Measurements from ENCODE around the gene ME1.
"Not testable (repeated sequence)": the region's sequence is repeated elsewhere in the genome, so short reads cannot be mapped to it uniquely, and the experiment has no call there.

ME1 gene

DNA sequence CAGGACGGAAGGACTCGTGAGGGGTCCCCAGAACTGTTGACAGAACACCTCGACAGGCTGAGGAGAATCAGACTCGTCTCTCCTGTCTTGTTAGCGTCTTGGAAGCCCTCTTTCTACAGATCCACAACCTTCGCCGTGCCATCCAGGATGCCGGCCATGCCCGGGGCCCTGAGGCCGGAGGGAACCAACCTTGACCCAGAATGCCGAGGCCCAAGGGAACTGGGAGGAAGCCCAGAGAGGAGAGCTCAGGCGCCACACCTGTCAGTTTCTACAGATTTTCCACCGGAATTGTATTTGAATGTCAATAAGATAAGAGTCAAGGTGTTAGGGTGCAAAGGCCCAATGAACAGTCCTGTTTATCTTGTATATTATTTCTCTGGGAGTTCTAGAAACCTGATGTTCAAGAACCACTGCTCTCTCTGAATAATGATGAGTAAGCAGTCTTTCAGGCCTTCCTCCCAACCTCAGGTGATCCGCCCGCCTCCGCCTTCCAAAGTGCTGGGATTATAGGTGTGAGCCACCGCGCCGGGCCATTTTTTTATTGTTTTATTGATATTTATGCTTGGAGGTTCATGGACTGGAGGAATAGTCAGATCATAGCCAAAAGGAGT is 799 bp upstream of the ME1 start:
- DNase-seq, result no peak

DNA sequence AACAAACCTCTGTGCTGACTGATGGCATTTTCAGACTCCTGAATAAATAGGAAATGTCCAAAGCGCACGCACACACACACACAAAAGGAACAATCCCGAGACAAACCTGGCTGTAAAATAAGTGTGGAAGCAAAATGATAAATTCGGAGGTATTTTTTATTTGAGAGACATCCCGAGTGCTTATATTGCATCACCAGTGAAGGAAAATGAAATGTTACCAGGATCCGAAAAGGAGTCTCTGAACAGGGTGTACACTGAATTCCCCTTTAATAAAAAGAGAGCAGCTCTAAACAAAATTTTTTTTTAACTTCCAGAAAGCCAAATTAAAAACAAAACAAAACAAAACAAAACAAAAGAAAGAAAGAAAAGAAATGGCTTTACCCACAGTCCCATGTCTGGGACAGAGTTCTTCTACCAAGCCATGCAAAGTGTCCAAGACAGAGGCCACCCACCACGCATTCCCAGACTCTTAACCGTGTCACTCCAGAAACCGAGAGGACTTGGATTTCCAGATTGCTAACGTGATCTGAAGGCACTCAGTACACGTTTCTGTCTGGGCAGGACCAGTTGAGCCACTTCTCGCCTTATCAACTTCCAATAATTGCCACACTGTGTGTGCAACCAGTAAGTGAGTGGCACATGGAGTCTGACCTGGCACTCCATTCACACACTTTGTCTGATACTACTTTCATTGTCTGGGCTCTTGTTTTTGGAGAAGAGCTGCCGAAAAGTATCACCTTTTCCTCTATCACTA is 817 bp downstream of the ME1 start:
- DNase-seq, result peak; percentile 12

DNA sequence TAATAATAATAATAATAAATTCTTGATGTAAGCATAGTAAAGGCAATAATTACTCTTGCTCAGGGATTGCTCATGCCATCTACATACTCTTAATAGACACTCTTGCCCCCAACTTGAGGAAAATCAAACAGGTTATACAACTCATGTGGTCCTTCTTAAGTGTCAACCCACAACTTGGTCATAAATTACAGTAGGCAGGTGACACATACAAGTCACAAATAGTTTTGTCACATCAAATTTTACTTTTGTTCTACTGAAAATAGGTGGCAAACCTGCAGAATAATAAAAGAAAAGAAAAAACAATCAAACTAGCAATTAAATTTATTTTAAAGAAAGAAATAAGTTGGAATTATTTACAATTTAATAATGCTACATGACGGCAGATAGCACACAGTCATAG is 1.6 kb downstream of the ME1 start:
- no peak for DNase-seq

DNA sequence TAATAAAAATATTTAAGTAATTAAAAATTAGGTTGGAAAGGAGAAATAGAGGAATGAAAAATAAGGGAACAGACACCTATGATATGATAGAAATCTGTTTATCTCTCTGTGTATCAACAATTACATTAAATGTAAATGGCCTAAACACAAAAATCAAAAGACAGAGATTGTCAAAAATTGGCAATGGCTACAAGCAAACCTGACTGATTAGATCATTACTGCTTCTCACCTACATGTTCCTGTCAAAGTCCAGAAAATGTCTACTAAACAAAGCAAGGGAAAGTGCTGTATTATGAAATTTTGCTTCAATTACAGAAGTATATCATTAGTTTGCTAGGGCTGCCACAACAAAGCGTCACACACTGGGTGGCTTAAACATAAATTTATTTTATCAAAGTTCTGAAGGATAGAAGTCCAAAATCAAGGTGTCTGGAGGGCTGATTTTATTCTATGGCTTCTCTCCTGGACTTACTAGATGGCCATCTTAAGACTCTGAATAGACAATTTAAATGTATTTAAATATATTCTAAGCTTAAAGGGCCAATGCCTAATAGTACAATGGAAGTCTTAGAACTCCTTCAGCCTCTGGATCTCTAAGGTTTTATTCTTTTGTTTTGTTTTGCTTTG is 6.3 kb downstream of the ME1 start:
- no peak for DNase-seq

DNA sequence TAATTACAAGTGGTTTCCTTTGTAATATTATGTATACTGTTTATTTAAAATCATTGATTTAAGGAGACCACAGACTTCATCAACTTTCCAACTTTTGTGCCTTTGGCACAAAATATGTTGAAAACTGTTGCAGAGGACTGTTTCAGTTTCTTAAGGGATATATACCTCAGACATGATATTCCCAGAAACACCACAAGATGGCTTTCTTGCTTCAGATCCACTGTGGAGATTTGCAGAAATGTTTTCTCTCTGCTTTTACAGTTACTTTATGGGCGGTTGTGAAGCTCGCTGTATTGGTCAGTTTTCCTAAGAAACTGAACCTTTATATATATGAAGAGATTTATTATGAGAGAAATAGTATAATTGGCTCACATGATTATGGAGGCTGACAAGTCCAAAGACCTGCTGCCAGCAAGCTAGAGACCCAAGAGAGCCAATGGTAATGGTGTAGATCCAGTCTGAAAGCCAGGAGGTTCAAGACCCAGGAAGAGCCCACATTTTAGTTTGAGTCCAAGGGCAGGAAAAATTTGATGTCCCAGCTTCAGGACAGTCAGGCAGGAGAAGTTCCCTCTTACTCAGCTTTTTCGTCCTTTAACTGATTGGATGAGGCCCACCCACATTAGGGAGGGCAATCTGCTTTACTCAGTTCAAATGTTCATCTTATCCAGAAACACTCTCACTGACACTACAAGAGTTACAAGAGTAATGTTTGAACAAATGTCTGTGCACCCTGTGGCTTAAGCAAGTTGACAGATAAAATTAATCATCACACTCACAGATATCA is 12.8 kb downstream of the ME1 start:
- DNase-seq, result peak; percentile 76

DNA sequence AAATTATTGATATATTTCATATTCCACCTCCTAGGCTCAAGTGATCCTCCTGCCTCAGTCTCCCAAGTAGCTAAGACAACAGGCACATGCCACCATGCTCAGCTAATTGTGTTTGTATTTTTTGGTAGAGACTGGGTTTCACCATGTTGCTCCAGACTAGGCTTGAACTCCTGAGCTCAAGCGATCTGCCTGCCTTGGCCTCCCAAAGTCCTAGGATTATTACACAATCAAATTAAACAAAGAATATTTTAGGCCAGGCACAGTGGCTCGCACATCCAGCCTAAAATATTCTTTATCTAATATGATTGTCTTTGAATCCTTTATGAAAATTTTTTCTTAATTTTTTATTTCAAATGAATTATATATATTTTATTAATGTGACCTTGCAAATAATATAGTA is 17.8 kb downstream of the ME1 start:
- no peak for DNase-seq

DNA sequence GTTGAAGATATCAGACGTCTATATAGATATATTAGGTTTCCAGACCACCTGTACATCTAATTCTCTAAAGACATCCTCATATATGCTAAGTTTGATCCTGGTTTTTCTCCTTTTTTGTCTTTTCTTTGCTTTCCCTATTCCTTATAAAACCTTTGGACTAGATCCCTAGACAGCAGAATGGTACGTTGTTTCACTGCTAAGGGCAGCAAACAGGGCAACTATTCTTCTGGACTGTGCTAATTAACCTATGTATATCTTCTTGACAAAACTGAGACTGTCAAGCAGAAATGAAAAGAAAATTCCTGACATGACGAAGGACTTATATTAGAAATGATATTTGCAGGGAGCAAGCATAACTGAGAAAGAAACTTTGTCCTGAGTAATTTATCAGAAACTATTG is 19.1 kb downstream of the ME1 start:
- no peak for DNase-seq

DNA sequence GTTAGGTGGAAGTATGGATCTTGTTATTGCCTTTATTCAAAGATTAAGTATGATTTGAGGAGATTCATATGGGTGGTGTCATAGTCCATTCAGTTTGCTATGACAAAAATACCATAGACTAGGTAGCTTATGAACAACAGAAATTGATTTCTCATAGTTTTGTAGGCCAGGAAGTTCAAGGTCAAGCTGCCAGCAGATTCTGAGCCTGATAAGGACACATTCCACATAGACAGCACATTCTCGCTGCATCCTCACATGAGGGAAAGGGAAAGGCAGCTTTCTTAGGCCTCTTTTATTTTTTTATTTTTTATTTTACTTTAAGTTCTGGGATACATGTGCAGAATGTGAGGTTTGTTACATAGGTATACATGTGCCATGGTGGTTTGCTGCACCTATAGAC is 27.7 kb downstream of the ME1 start:
- no peak for DNase-seq

DNA sequence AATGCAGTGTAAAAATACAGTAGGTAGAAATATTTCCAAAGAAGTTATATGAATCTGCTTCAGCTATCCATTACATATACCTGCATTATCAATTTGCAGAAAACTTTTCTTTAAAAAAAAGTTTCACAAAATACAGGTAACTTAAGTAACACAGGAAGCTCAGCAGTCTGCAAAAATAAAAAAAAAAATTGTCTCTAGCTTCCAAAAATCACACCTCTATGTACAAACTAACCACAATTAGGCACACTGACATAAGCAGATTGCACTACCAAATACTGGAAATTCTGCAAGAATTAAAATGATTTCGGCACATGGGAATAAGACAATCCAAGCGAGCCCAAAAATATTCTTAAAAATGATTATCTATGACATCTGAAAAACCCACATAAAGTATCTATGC is 41.2 kb downstream of the ME1 start:
- no peak for DNase-seq

DNA sequence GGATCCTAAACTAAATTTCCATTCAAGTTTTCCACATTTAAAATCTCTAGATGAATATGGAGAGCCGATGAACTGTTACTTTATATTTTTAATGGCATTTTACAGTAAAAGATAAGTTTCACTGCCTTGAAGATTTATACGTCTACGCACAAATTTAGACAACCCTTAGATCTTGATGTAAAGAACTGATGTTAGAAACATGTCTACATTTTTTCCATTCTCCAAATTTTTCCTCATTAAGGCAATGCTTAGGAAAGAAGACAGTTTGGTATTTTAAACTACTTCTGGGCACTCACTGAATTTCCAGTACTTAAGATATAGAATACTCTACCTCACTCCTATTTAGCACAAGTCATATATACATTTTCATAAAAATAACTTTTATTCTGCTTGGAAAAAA is 45.4 kb downstream of the ME1 start:
- no peak for DNase-seq

DNA sequence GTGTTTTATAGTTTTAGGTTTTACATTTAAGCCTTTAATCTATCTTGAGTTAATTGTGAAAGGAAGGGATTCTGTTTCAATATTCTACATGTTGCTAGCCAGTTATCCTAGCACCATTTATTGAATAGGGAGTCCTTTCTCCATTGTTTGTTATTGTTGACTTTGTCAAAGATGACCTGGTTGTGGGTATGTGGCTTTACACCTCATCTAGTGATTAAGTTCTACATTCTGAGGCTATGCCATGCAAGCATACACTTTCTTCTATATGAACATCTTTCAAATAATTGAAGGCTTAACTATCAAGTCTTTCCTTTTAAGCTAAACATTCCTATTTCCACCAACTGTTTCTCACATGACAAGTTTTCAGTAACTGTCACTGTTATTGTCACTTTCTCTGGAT is 46.1 kb downstream of the ME1 start:
- no peak for DNase-seq

DNA sequence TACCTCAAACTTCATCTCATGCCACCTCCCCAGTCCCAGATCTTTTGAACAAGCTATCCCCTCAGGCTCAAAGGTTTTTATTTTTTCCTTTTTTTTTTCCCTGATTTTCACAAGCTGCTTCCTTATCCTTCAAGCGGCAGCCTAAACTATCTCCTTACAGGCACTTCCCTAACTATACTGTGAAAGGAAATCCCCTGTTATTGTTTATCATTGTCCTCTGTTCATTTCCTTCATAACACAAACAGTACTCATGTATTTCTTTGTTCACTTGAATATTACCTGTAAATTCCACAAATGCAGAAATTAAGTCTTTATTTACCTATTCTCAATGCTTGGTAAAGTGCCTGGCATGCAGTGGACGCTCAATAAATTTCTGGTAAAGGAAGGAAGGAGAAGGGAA is 48.9 kb downstream of the ME1 start:
- DNase-seq, result no peak

DNA sequence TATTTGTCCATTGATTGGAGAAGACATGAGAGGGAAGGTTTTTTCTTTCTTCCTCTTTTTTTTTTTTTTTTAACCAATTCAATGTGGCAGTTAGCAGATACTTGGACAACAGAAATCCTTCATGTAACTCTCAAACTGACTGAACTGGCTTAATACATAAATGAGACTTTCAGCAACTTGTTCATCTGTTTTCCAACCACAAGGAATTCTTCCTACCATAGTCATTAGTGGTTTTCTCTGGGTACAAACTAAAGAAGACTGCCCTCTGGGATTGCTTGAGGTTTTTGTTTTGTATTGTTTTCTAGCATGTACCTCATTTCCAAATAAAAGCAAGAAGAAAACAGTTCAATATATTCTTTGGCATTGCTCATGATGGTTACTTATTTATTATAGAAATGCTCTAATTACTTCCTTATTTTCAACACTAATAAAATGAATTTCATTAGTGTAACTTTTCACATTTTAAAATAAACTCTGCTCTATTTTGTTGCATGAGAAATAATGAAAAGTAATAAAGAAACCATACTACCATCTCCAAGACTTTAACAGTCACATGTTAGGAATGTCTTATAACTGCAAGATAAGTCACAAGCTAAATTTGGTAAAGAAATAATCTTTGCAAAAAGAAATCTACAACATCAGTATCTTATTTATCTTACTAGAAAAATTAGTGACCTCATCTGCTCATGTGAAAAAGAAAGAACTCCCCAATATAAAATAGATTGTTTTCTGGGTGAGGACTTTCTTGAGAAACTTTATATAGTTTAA is 52.0 kb downstream of the ME1 start:
- no peak for DNase-seq

DNA sequence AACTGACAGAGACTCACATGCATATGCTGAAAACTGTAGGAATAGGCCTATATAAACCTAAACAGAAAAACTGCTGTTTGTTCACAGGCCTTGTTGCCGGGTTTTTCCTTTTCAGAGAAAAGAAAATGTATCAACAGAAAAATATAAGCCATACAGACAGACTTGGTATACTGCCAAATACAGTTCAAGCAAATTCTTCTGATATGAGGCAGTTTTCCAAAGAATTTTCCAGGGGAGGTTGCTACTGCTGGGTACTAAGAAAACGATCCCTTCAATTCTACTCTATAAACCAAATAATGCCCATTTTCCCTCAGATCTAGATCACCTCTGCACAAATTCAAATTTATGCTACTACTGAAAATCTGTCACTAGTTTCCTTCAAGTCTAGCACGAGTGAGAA is 59.4 kb downstream of the ME1 start:
- no peak for DNase-seq

DNA sequence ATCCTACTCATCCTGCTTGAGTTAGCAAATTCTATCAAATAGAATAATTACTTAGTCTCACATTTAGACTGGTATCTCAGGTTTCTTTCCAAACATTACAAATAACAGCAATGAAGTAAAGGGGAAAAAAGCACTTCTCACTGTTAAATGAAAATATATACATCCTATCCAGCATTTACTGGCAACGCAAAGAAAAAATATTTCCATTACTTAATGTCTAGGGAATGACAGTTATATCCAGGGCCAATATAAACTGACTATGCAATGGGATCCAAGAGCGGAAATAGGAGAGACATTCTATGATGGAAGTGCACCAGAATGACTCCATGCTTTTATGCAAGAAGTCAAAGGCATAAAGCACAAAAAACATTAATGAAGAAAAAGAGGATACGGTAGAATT is 60.3 kb downstream of the ME1 start:
- DNase-seq, result no peak

DNA sequence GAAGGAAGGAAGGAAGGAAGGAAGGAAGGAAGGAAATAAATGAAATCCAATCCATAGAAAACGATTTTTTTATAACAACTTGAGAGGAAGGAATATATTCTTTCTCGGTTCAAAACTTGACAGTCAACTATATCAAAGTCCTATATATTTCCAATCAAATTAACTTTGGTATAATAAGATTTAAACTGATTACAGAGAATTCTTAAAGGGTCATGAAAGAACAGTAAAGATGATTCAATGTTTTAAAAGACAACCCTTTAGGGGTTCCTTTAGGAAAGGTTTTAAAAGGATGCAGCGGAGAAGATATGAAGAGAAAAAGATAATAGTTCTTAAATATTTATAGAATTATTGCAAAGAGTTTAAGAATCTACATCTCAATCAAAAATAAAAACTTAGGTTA is 61.2 kb downstream of the ME1 start:
- DNase-seq, result no peak

DNA sequence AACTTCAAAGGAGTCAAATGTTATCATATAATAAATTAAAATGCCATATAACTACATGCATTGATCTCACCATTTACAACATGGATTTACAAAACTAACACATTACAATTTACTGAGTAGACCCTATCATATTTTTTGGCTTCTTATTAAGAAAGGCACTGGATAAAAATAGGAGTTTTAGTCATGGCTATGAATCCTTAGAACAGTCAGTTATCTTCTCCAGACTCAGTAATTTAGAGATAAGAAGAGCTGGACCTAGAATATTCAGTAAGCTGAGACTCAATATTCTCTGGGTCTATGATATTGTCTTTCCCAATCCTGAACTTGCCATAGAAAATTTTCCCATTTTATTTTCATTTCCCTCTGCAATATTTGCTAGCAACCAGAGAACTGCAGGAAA is 62.3 kb downstream of the ME1 start:
- DNase-seq, result no peak

DNA sequence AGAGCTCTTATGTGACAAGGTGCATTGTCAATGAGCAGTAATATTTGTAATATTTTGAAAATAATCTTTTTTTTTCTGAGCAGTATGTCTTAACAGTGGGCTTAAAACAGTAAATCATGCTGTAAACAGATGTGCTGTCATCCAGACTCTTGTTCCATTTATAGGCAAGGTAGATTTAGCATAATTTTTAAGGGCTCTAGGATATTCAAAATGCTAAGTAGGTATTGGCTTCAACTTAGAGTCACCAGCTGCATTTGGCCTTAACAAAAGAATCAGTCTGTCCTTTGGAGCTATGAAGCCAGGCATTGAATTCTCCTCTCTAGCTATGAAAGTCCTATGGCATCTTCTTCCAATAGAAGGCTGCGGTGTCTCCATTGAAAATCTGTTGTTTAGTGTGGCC is 63.7 kb downstream of the ME1 start:
- DNase-seq, result no peak

DNA sequence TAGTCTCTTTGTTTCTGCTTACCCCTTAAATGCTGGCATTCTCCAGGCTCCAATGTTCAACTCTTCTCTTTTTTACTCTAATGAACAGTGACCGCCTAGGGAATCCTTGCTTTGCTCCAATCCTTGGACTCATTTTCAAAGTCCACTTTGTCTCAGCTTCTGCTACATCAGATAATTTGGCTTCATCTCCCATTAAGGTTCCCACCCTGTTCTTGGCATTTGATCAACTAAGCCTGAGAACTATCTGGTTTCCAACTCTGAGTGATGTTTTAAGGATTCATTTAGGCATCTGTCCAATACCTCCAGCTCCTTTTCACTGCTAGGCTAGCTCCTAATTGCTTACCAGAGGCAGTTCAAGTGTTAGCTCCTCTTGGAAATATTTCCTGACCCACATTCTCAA is 64.9 kb downstream of the ME1 start:
- no peak for DNase-seq

DNA sequence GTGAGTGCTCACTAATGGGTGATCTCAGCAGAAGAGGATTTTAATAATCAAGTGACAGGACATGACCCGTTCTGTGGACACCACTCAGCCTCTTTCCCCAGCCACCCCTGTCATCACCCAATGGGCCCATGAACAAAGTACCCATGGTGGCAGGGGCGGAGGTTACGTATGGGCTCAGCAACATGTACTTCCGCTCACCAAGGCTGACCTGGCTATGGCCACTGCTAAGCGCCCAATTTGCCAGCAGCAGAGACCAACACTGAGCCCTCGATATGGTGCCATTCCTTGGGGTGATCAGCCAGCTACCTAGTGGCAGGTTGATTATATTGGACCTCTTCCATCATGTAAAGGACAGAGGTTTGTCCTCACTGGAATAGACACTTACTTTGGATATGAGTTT is 68.5 kb downstream of the ME1 start:
- not testable (repeated sequence) for DNase-seq

DNA sequence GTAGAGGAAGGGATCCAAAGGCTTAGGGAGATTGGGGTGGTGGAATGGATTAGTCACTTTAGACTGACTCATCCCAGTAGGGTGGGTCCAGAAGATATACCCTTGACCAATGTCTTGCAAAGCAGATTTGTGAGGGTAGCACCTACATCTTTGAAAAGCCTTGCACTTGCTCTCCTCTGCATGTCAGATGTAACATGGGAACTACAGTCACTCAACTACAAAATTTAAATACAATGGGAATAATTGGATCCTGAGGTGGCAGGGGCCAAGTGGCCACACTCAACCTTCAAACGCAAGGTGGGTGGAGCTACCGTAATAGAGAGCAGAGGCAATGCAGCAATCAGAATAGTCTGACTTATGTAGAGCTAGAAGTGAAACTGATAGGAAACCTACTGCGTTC is 71.2 kb downstream of the ME1 start:
- DNase-seq, result no peak

DNA sequence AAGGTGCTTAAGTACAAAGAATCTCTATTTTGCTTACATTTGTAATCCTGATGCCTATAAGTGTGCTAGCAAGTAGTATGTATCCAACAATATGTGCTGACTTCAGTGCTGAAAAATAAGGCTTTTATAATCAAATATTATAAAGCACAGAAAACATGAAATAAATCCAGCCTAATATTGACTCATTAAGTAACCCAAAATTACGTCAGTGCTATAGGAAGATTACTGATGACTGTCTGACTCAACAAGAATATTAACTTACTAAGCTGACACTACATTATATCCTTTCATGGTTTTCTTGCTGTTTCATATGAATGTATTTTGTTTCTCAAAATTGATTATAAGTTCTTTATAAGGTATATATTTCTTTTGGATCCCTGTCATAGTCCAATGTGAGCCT is 76.1 kb downstream of the ME1 start:
- peak; percentile 3 for DNase-seq

DNA sequence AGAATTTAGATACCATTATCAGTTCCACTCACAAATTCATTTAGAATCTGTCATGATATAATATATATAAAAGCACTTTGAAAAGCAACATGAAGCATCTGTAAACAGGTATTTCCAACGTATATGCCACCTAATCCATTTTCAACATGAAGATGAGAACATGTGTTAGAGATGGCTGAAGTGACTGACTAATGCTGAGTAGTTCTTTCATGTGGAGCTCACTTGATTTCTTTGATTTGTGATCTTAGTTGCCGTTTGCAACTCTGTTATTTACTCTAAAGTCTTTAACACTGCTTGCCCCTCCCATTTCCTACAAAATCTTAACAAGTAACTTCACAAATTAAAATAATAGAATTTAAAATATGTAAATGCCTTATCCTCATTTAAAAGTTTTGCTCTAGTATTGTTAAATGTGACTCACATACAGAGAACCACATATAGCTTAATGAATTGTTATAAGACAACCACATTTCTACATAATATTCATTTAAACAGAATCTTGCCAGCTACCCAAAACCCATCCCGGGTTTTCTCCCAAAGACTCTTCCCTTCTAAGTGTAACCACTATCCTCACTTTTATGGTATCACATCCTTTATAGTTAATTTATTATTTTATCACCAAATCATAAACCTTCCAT is 78.3 kb downstream of the ME1 start:
- no peak for DNase-seq
